22Rv1 (cell line): ENCODE results near the gene COL5A1.

ENCODE experiments used
- ZFX ChIP-seq: fragments of 450-650 bp; IDR thresholded peaks from 2 replicates; pipeline ENCODE4 v1.6.1; 2017; ENCODE audit warnings: antibody characterized with exemption, borderline replicate concordance
- TF ChIP-seq, protein P1 (sequence below): fragments of 450-650 bp; IDR thresholded peaks from 2 replicates; pipeline ENCODE4 v1.5.1; 2017; ENCODE audit warnings: mild to moderate bottlenecking

- TF ChIP-seq, protein P1, sequence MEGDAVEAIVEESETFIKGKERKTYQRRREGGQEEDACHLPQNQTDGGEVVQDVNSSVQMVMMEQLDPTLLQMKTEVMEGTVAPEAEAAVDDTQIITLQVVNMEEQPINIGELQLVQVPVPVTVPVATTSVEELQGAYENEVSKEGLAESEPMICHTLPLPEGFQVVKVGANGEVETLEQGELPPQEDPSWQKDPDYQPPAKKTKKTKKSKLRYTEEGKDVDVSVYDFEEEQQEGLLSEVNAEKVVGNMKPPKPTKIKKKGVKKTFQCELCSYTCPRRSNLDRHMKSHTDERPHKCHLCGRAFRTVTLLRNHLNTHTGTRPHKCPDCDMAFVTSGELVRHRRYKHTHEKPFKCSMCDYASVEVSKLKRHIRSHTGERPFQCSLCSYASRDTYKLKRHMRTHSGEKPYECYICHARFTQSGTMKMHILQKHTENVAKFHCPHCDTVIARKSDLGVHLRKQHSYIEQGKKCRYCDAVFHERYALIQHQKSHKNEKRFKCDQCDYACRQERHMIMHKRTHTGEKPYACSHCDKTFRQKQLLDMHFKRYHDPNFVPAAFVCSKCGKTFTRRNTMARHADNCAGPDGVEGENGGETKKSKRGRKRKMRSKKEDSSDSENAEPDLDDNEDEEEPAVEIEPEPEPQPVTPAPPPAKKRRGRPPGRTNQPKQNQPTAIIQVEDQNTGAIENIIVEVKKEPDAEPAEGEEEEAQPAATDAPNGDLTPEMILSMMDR = no peak
- TF ChIP-seq ZFX = no peak
Measured at GRCh38 chr9:134652291-134653225, 11.0 kb downstream of the COL5A1 start.
